Neural cell (in vitro differentiated cells): ENCODE data around the gene SNAPC1. TPM values are rescaled to one million over a fixed set of nuclear protein-coding genes. Genes with fewer than 3 reads are reported as not detected.

Source experiments
- H2AFZ ChIP-seq: fragments of 200-600, 300-800 bp; sonication (generic), shearing (Covaris generic); 2 replicates; pipeline ENCODE4 v1.6.0; 2014; ENCODE audit warnings: low read depth, mild to moderate bottlenecking, antibody characterized with exemption, low read length, moderate library complexity
- H3F3A ChIP-seq: fragments of 200-600 bp; shearing (Covaris generic); 2 replicates; pipeline ENCODE4 v1.6.1; 2016; ENCODE audit warnings: mild to moderate bottlenecking, moderate library complexity, mixed read lengths, antibody characterized with exemption, low read length; ENCODE audit not compliant: insufficient read depth, poor library complexity, severe bottlenecking
- H3K27ac ChIP-seq: fragments of 200-600, 300-800 bp; sonication (generic), shearing (Covaris generic); 2 replicates; pipeline ENCODE4 v1.5.1; 2014; ENCODE audit warnings: mild to moderate bottlenecking, low read length, moderate library complexity
- H3K27me3 ChIP-seq: fragments of 300-800, 200-600 bp; sonication (generic), shearing (Covaris generic); 2 replicates; pipeline ENCODE4 v1.6.0; 2014; ENCODE audit warnings: mild to moderate bottlenecking, low read depth, low read length, moderate library complexity; ENCODE audit not compliant: insufficient read depth
- H3K36me3 ChIP-seq: fragments of 300-800, 200-600 bp; sonication (generic), shearing (Covaris generic); 2 replicates; pipeline ENCODE4 v1.5.1; 2014; ENCODE audit warnings: mild to moderate bottlenecking, antibody characterized with exemption, low read length, moderate library complexity; ENCODE audit not compliant: insufficient read depth
- H3K4me2 ChIP-seq: fragments of 300-800, 200-600 bp; sonication (generic), shearing (Covaris generic); 2 replicates; pipeline ENCODE4 v1.6.0; 2014; ENCODE audit warnings: mild to moderate bottlenecking, low read length
- H3K4me3 ChIP-seq: fragments of 300-800, 200-600 bp; sonication (generic), shearing (Covaris generic); 2 replicates; pipeline ENCODE4 v1.5.1; 2014; ENCODE audit warnings: mild to moderate bottlenecking, low read length, moderate library complexity
- H3K79me2 ChIP-seq: fragments of 200-600 bp; shearing (Covaris generic); replicated peaks from 2 replicates; pipeline ENCODE4 v1.6.0; 2014; ENCODE audit warnings: mild to moderate bottlenecking, low read length, moderate library complexity; ENCODE audit not compliant: insufficient read depth
- H3K9ac ChIP-seq: fragments of 300-800, 200-600 bp; sonication (generic), shearing (Covaris generic); 2 replicates; pipeline ENCODE4 v1.6.1; 2016; ENCODE audit warnings: mild to moderate bottlenecking, low read length, mixed read lengths
- H3K9me2 ChIP-seq: fragments of 200-600 bp; shearing (Covaris generic); 2 replicates; pipeline ENCODE4 v1.6.1; 2016; ENCODE audit warnings: mild to moderate bottlenecking, low read length, mixed read lengths; ENCODE audit not compliant: insufficient read depth
- H3K9me3 ChIP-seq: fragments of 200-600, 300-800 bp; sonication (generic), shearing (Covaris generic); 2 replicates; pipeline ENCODE4 v1.6.1; 2016; ENCODE audit warnings: mild to moderate bottlenecking, mixed run types, low read length, moderate library complexity, mixed read lengths
- H4K20me1 ChIP-seq: fragments of 200-600 bp; shearing (Covaris generic); 2 replicates; pipeline ENCODE4 v1.6.1; 2016; ENCODE audit warnings: mild to moderate bottlenecking, mixed run types; ENCODE audit not compliant: insufficient read depth
- CTCF ChIP-seq: fragments of 450-650 bp; IDR thresholded peaks from 2 replicates; pipeline ENCODE4 v1.5.1; 2014; ENCODE audit warnings: antibody characterized with exemption, mild to moderate bottlenecking, moderate library complexity; ENCODE audit not compliant: poor library complexity, severe bottlenecking
- EP300 ChIP-seq: fragments of 450-650 bp; conservative IDR thresholded peaks from 2 replicates; pipeline ENCODE4 v1.6.1; 2014; ENCODE audit warnings: antibody characterized with exemption, mild to moderate bottlenecking, moderate library complexity; ENCODE audit not compliant: poor library complexity, severe bottlenecking
- EZH2 ChIP-seq: fragments of 200-600, 300-800 bp; shearing (Covaris generic), sonication (generic); IDR thresholded peaks from 2 replicates; pipeline ENCODE4 v1.6.1; 2014; ENCODE audit warnings: antibody characterized with exemption, low read length, borderline replicate concordance, mild to moderate bottlenecking; ENCODE audit not compliant: insufficient read depth, poor library complexity, severe bottlenecking
- MXI1 ChIP-seq: fragments of 450-650 bp; conservative IDR thresholded peaks from 2 replicates; pipeline ENCODE4 v1.6.1; 2014; ENCODE audit warnings: antibody characterized with exemption, mild to moderate bottlenecking; ENCODE audit not compliant: poor library complexity, severe bottlenecking
- RAD21 ChIP-seq: fragments of 450-650 bp; conservative IDR thresholded peaks from 2 replicates; pipeline ENCODE4 v1.6.1; 2014; ENCODE audit warnings: antibody characterized with exemption, mild to moderate bottlenecking, moderate library complexity
- REST ChIP-seq: IDR thresholded peaks from 2 replicates; pipeline ENCODE4 v1.6.1; 2012; ENCODE audit warnings: borderline replicate concordance
- SMC3 ChIP-seq: fragments of 450-650 bp; conservative IDR thresholded peaks from 2 replicates; pipeline ENCODE4 v1.6.1; 2014; ENCODE audit warnings: antibody characterized with exemption, mild to moderate bottlenecking, moderate library complexity; ENCODE audit not compliant: poor library complexity
- TAF1 ChIP-seq: IDR thresholded peaks from 2 replicates; pipeline ENCODE4 v1.6.1; 2012; ENCODE audit warnings: low read depth
- polyA plus RNA-seq: library from polyadenylated mRNA; depleted of rRNA; stranded (reverse); fragments of >200 nt; gene quantifications from 2 replicates; pipeline ENCODE4 v1.2.3, GENCODE V29; 2014

Gene SNAPC1
- polyA plus RNA-seq, 1 donor from 2014 or later, result 7.1 TPM

- H2AFZ ChIP-seq, result no peak overlapping the region
- H3K36me3 ChIP-seq, result peaks cover 4% of the 10 kb centered on the region
- no peaks in the 10 kb centered on the region for H3K9me2 ChIP-seq
- no peaks in the 10 kb centered on the region for H3K9me3 ChIP-seq
- H3K4me3 ChIP-seq, result no peak overlapping the region
- H3K27me3 ChIP-seq, result no peaks in the 10 kb centered on the region
- H3K79me2 ChIP-seq, result no peaks in the 10 kb centered on the region
- no peaks in the 10 kb centered on the region for H4K20me1 ChIP-seq
- TF ChIP-seq EP300, result no peak
- H3K4me2 ChIP-seq, result no peak overlapping the region
- H3K9ac ChIP-seq, result no peak overlapping the region
- H3K27ac ChIP-seq, result no peak overlapping the region
- no peaks in the 10 kb centered on the region for H3F3A ChIP-seq
These were observed 12.6 kb downstream of the SNAPC1 start for GRCh38 chr14:61774861-61775260.

- Histone ChIP-seq H3K4me2 (no peak overlapping the region), H3K27ac (no peak overlapping the region), H3F3A (no peaks in the 10 kb centered on the region), H3K36me3 (peaks cover 6% of the 10 kb centered on the region), H4K20me1 (no peaks in the 10 kb centered on the region), H3K27me3 (no peaks in the 10 kb centered on the region), H2AFZ (no peak overlapping the region), H3K9me2 (no peaks in the 10 kb centered on the region), H3K4me3 (no peak overlapping the region), H3K79me2 (no peaks in the 10 kb centered on the region), H3K9ac (no peak overlapping the region), H3K9me3 (no peaks in the 10 kb centered on the region)
- TF ChIP-seq RAD21 (no peak), TAF1 (no peak), REST (no peak), EZH2 (no peak), MXI1 (no peak), SMC3 (no peak)
These were observed 17.9 kb downstream of the SNAPC1 start for GRCh38 chr14:61780125-61780524.

GRCh38 chr14:61797309-61797708 lies 35.1 kb downstream of the SNAPC1 start:
- H3K27ac ChIP-seq, result no peak overlapping the region
- no peak overlapping the region for H3K4me2 ChIP-seq
- H4K20me1 ChIP-seq, result no peaks in the 10 kb centered on the region
- no peak for TF ChIP-seq CTCF
- no peak for TF ChIP-seq REST
- TF ChIP-seq EZH2, result no peak
- no peaks in the 10 kb centered on the region for H3K9me3 ChIP-seq
- H3K36me3 ChIP-seq, result no peaks in the 10 kb centered on the region
- no peaks in the 10 kb centered on the region for H3F3A ChIP-seq
- H3K9me2 ChIP-seq, result no peaks in the 10 kb centered on the region
- H2AFZ ChIP-seq, result no peak overlapping the region
- H3K27me3 ChIP-seq, result no peaks in the 10 kb centered on the region
- no peaks in the 10 kb centered on the region for H3K79me2 ChIP-seq
- H3K4me3 ChIP-seq, result no peak overlapping the region
- no peak overlapping the region for H3K9ac ChIP-seq
